ENCODE results near the gene MCFD2. TPM values are rescaled to one million over a fixed set of nuclear protein-coding genes. Genes with fewer than 3 reads are reported as not detected.

The MCFD2 gene
- 121 and 165 TPM in 2 replicates for total RNA-seq

DNA sequence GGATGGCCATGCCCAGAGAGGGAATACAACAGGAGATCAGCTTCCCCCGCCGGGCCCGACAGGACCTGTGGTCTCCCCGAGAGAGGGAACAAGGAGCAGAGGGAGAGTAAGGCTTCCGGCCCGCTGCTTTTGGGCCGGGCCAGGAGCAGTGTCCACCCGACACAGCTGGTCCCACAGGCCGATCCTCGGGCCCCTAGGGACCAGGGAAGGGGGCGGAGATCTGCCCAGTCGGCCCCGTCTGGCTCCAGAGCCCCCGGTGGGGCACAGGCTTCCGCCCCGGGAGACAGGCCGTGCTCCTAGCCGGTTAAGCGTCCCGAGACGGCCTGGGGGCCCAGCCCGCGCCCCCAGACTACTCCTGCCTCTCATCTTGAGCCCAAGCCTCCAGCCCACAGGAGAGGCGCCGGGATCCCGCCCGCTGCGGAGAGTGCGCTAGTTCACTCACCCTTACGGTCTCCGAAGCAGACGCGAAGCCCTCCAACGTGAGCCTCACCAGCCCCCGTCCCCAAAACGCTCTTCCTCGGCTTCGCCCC lies at the start of gene MCFD2:
Gene MCFD2 (minus strand): TSS at position 526 of the 530 bp plus-strand sequence. CDS start 6,635 bp downstream, outside the sequence.

Other genes with a start within 250 kb of the MCFD2 start
- gene SOCS5, start 216.5 kb downstream of the MCFD2 start, total RNA-seq = 19.5 and 23.4 TPM in 2 replicates
- gene TTC7A, start 25.4 kb upstream of the MCFD2 start, total RNA-seq = 9.6 and 10.1 TPM in 2 replicates
- under 0.01 TPM in 1 of 2 replicates, not detected in the other for gene STPG4, start 239.5 kb upstream of the MCFD2 start, total RNA-seq